GM18858 (cell line): ENCODE data around the gene MICAL2.
"Not testable (repeated sequence)": the region's sequence is repeated elsewhere in the genome, so short reads cannot be mapped to it uniquely, and the experiment has no call there.

Experiments used
- ATAC-seq: cut with Tn5 transposase; IDR thresholded peaks from one replicate; pipeline ENCODE4 v1.9.1; 2021; ENCODE audit not compliant: unreplicated experiment

The MICAL2 gene

DNA sequence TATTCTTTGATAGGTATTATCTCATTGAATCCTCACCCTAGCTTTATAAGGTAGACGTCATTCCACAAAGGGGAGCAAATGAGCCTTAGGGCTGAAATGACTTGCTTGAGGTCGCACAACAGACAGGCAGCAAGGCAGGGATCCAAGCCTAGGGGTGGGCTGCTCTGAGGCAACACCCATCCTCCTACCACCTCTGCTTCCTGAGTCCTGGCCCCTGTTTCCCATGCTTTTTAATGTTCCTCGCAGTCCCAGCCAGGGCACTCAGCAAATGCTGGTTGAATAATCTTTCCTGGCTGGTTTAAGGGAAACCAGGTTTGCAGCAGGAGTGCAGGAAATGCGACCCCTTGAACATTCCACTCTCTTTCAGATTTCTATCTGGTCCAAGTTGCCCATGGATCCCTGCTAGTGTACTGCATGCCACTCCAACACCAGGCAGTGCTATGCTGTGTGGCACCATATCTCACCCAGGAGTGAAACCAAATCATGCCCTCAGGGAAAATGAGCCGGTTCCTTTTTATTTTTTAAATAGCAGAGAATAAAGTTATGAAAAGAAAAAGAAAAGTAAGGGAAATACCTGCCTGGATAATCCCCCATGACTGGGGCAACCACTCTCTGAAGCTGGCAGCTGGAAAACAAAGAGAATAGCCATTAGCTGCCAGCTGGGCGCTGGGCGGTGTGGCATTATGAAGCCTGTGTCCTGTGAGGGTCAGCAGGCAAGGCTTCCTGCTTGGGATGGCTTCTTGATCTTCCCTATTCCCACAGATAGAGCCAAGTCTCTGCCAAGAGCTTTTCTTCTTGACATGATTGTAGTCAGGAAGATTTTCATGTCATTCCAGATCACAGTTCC, 21.8 kb downstream of the MICAL2 start:
- ATAC-seq = no peak

DNA sequence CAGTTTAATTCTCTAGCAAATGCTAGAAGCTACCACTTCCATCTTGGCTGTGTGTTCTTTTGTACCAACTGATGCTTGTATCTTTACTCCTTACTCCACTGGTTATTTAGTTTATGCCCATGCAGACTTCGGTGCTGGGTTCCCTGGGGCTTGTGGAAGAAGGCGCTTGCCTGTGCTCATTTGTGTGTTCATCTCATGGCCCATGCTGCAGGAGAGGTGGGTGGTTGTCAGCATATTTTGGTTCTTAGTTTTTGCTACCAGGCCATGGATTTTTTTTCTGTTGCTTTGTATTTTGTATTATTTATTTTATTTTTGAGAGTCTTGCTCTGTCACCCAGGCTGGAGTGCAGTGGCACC, 22.4 kb downstream of the MICAL2 start:
- no peak for ATAC-seq

DNA sequence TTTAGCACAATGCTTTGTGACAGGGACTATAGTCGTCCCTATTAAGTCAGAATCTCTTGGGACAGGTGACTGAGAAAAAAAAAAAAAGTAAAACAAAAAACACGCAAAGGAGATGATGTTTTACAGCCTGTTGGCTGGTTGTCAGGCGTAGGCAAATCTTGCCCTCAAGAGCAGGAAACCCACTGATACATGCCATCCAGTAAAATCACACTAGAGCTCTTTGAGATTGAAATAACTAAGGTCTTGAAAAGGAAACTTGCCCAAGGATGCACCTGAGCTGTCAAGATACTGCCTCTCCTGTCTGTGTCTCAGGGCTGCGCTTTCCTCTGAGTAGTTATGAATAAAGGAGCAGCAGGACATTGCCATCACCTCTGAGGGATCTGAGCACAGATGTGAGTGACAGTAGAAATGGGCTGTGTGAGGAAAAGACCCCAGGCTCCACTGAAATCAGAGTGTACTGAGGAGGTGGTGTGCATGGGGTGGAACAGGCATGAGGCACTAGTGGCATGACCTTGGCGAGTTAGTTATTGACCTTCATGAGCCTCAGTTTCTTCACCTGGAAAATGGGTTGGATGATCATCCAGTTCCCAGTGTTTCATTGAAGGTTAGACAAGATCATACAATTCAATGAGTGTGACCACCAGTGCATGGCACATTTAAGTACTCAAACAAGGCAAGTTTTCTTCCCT, 23.3 kb downstream of the MICAL2 start:
- ATAC-seq = no peak

DNA sequence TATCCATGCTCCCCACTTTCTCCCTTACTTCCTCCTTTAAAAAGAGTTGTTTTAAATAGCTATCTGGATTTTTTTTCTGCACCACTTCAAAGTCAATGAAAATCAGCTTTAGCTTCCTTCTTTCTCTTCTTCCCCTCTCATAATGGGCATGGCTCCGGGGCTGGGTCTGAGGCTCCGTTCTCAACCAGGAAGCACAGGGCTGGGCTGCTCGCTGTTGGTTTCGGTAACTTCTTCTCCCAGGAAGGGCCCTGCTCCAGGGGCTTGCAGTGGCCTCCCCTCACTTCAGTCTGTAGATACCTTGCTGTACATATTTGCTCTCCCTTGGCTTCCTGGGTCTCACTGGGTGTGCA, 23.8 kb downstream of the MICAL2 start:
- ATAC-seq = no peak

DNA sequence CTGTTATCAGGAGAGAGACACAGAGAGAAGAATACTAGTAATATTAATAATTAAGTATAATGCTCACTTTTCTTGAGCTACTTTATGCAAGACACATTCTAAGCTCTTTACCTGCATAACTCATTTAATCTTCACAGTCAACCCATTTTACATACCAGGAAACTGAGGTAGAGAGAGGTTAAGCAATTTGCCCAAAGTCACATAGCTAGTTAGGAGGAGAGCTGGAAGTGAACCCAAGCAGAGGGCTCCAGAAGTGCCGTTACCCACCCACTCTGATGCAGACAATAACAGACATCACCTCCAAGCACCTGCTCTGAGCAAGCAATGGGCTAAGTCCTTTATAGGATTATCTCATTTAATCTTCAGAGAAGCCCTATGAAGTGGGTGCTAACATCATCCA, 24.8 kb downstream of the MICAL2 start:
- no peak for ATAC-seq

DNA sequence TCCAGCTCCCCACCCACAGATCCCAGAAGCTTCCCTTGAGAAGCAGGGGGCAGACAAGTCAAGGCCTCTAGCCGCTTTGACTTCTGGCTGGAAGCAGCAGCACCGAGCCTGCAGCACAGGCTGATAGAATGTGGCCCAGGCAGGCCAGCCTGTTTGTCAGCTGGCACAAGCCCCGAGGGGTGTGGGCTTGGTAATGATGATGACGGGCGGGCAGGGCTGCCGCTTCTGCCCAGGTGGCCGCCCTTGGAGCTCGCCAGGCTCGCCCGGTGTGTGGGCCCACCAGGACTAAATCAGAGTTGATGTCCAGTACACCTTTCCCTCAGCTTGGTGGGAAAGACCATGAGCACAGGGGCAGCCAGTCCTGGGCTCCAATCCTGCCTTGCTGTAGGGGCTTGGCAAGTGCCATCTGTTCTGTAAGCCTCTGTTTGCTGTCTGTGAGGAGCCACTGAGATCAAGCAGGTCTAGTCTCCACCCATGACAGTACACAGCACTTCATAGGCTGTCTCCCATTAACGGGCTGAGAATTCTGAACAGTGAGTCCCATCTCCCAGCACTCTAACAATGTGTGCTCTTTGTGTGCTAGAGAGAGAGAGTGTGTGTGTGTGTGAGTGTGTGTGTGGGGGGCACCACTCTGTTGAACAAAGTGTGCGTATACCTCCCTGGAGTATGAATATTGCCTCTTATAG, 26.8 kb downstream of the MICAL2 start:
- ATAC-seq = no peak

DNA sequence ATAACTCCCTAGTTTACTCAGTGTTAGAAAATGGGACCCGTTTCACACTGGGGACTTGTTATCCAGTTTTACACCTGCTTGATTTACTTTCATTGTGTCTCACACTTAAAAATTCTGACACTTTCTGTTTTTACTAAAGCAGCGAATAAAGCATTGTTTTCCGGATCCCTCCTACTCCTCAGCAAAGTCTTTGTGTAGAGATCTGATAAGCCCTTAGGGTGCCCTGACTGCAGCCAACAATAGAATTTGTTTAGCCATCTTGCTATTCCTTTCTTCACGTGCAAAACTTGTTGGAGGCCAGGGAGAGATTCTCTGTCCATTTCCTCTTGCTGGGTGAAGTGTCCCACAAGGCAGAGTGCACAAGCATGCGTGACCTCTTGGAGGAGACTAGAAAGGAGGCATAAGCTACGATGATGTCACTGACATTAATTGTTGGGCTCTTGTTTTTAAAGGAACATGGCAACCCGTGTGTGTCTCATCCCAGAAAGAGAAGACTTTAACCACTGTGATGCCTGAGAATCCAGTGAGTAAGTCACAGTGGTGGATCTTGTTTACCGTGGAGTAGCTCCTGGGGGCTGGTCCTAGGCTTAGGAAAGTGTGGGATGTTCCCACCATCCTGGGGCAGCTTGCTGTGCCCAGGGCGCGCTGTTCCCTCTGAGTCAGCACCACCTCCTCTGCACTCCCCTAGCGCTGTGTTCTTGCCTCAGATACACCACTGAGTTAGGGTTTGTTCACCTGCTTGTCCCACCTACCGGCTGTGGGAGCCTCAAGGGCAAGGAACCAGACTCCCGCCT, 27.7 kb downstream of the MICAL2 start:
- no peak for ATAC-seq

DNA sequence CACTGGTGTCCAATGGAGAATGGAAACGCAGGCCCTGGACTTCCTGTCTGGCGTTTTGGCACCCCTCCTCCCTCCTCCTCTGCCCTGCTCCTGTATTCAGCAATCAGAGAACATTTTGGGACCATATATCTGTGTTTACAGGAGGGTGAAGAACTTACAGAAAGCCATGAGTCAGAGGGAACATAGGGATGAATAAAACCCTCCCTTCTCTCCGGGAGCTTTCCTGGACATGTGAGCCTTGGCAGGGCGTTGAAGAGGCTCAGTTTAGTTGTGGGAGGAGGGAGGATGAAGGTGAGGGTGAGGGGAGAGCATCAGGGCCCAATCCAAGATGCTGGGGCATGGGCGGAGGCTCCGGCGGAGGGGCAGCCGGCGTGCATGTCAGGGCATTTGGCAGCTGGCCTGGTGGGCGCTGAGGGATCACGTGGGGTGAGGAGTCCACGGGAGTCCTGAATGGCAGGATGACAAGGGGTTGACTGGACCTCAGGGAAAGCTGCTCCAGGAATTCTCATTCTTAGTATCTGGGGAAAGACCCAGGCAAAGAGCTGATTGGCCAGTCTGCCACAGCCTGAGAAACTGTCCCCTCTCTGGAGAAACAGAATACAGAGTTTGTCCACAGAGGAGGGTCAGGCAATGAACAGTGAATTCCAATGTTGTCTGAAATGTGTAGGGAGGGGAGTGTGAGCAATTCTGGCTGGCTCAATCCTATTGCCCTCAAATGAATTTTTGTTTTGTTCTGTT, 28.9 kb downstream of the MICAL2 start:
- no peak for ATAC-seq

DNA sequence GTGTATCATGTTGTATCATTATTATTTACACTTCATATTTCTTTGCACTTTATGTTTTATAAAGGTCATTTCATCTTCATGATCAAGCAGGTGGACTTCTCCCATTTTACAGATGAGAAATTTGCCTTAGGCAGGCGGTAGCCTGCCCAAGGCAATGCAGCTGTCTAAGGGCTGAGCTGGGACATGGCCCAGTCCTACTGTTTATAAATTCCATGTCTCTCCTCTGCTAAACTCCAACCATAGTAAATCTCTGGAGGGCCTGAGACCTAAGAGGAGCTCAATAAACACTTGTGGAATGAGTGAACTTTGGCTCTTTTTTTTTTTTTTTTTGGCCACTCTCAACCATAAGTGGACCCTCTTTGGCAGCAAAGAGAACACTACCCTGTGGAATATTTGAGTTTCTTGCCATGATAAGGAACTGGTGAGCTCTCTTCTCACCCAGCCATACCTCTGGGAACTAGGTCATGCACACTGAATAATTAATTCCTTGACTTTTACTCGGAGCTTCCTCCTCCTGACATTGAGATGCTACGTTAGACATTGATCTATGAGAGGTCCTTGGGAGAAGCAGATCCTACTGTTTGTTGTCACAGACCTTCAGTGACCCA, 29.9 kb downstream of the MICAL2 start:
- no peak for ATAC-seq

DNA sequence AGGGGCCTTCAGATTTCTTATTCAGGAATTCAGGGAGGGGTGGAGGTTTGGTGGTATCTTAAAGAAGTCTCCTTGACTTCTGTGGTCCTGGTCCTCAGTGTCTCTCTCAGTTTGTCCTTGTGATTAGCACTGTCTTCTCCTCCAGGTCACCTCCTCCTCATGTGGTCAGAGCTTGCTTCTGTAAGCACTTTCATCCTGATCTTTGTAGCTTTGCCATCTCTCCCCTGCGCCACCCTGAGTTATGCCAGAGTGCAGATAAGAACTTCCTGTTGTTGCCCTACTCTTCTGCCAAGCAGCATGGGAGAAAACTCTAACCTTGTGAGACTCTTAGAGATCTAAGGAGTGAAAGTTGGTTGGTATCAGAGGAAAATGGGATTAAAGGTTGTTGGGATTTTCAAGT, 30.9 kb downstream of the MICAL2 start:
- ATAC-seq = no peak

DNA sequence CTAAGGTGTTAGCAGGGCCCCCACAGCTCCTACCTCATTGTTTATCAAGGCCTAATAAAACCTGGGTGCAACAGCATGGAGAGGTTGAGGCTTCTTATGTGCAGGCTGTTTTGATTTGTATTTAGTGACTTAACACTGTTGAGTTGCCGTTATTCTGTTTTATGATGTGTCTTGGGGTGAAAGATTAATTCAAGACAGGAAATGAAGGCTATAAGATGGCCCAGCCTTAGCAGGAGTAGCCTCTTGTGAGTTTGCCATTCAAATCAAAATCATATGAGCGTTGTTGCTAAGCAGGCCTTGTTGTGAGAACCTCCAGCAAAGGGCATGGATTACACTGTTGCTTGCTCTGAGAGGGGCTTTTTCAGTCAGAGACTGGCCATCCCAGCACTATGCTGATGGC, 31.8 kb downstream of the MICAL2 start:
- ATAC-seq = no peak

DNA sequence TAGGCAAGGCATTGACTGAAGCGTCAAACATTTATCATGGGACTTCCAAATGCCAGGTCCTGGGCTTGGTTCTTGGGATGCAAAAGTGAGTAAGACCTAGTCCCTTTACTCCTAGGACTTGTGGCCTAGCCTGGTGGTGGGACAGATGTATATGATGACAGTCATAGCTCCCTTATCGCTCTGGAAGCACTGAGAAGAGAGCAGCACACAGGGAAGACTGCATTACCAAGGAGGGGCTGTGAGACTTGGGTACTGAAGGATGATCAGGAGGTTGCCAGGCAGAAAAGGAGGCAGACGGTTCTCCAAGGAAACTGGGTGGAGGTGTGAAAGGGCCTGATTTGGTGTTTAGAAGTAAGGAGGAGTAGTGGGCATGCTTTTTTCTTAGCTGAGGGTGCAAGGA, 32.5 kb downstream of the MICAL2 start:
- ATAC-seq = no peak

DNA sequence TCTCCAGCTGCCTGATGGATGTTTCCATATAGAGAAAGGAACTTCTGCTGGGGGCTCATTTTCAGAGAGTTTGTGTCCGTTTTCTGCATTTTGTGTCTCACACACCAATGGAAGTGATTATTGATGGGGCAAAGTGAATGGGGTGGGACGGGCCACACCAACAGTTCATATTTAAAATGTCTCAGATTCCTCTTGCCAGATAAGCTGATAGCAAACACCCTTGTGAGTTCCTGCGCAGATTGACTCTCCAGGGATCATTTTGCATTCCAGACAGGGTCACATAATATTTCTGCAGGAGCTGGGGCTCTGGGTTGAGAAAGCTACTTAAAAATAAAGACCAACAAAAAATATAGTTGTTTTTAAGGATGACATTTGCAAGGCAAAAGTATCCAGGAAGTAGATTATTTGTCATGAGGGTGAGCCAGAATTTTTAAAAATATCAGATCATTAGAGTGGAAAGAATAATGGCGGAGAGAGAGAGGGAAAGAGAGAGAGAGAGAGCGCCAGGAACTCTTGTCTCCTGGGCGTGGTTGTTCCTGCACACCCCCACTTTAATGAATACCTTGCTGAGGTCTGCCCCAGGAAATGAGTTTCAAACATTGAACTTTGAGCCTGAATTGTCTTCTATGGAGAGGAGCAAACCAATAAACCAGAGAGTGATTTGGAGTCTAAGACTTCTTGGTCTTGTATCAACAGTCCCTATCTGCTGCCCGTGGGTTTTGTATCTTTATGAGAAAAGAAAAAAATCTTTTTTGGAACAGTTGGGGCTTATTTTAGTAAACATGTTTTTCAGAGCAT, 33.3 kb downstream of the MICAL2 start:
- ATAC-seq = no peak

DNA sequence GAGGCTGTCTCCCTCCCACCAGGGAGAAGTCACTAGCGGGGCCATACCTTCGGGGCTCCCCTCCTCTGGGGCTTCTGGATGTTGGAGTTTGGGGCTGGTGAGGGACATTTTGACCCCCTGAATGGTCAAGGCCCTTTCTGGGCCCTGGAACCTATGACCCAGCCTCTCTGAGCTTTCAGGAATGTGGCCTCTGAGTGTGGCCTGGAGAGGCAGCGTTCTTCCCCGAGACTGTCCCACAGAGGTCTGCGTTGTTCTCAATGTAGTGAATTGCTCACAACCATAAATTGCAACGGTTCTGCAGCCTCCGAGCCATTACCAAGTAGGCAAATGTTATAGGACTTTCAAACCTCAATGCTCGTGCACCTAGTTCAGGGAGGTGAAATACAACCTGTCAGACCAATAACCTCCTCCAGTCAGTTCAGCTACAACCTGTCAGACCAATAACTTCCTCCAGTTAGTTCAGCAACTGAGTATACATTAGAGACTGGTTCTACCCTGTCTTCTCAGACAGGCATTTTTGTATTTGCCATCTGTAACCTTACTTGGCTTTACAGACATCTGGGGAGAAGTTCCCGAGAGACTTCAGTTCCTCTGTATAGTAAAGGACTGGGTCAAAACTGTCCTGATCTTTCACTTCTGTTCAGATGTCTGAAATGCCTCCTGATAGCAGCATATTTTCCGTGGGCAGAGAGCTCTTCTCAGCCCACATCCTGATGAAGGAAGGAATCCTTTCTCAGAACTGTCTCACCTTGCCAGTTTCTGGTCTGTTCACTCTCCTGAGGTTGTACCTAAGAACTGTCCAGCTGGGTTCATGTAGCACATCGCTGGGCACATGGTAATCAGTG, 34.2 kb downstream of the MICAL2 start:
- ATAC-seq = no peak

DNA sequence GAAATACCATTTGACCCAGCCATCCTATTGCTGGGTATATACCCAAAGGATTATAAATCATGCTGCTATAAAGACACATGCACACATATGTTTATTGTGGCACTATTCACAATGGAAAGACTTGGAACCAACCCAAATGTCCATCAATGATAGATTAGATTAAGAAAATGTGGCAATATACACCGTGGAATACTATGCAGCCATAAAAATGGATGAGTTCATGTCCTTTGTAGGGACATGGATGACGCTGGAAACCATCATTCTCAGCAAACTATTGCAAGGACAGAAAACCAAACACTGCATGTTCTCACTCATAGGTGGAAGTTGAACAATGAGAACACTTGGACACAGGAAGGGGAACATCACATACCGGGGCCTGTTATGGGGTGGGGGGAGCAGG, 36.3 kb downstream of the MICAL2 start:
- not testable (repeated sequence) for ATAC-seq

DNA sequence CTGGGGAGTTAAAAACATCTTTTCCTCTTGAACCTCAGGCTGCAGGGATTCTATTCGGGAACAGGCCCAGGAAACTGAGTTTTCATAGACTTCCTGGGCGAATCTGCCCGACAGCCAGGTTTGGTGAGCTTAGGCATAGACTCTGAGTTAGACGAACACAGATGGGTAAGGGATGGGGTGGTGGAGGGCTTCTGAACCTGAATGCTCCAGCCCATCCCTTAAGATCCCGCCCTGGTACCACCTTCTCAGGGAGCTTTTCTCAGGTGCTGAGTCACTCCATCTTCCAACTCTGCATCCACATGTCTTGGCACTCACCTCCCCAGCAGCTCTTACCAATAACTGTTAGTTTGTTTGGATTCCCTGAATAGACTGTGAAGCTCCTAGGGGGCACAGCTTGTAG, 37.4 kb downstream of the MICAL2 start:
- ATAC-seq = no peak

DNA sequence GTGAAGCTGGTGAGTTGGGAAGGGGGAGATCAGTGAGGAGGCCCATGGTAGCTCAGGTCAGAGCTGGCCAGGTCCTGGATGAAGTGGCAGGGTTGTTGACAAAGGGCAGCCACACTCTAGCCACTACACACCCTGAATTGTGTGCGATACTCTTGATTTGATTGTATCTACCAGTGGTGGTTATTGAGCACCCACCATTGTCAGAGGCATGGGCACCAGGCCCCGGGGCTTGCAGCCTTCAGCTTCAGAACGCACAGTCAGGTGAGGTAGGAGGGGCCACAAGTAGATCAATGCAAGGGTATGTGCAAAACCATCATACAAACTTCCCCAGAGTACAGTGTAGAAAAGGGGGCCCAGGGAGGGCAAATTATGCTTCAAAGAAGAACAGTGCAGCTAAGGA, 38.1 kb downstream of the MICAL2 start:
- ATAC-seq = no peak

DNA sequence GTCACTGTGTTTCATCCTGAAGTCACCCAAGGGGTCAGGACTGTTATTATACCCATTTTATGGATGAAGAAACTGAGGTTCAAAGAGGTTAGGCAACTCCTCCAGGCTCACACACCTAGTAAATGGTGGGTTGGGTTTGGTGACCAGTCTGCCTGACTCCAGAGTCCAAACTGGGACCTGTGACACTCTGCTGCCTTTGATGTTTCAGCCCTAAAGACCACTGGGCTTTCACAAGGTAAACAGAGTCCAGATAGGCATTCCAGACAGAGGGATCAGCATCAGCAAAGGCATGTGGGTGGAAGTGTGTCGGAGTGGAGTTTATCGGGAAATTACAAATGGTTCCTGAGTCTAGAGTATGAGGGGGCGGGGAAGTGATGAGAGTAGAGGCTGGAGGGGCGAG, 38.5 kb downstream of the MICAL2 start:
- ATAC-seq = no peak
